ENCODE results near the gene EMILIN1. TPM values are rescaled to one million over a fixed set of nuclear protein-coding genes. Genes with fewer than 3 reads are reported as not detected.

The EMILIN1 gene
- total and polyA plus RNA-seq, 2 experiments from 2014 or later = 3.2 to 15.4 TPM

- no peak for DNase-seq (ENCODE audit: low spot score)
- Histone ChIP-seq H3F3A (replicated peaks; ENCODE audit: low read depth) (peaks cover 3% of the 10 kb centered on the region; the same call in 1 of the 2 replicates), H3K4me2 (no peak overlapping the region), H3K79me2 (replicated peaks; ENCODE audit: insufficient read depth) (no peaks in the 10 kb centered on the region), H3K27ac (ENCODE audit: low read depth) (no peak overlapping the region), H3K4me1 (ENCODE audit: insufficient read depth) (peaks cover 8% of the 10 kb centered on the region), H3K27me3 (ENCODE audit: insufficient read depth) (peaks cover 5% of the 10 kb centered on the region; the same call in 1 of the 2 replicates), H2AFZ (no peak overlapping the region), H3K36me3 (ENCODE audit: insufficient read depth) (no peaks in the 10 kb centered on the region), H4K20me1 (replicated peaks; ENCODE audit: insufficient read depth) (no peaks in the 10 kb centered on the region; the same call in 1 of the 2 replicates), H3K4me3 (no peak overlapping the region), H3K9me2 (ENCODE audit: insufficient read depth) (no peaks in the 10 kb centered on the region)
- H3K27me3 Mint-ChIP-seq (ENCODE audit: insufficient read depth, low read depth, poor library complexity) = peaks cover 16% of the 10 kb centered on the region
- H3K4me3 Mint-ChIP-seq = no peak overlapping the region
- no peak overlapping the region; the same call in 1 of the 2 replicates for H3K27ac Mint-ChIP-seq
- H3K36me3 Mint-ChIP-seq (ENCODE audit: low read depth) = no peaks in the 10 kb centered on the region; the same call in 2 of the 3 replicates
- H3K9me3 Mint-ChIP-seq = no peaks in the 10 kb centered on the region; the same call in 2 of the 3 replicates
- no peak for ATAC-seq
- H3K4me1 Mint-ChIP-seq = peaks cover 13% of the 10 kb centered on the region
- TF ChIP-seq NANOG (IDR thresholded peaks at IDR 0.05; ENCODE audit: borderline replicate concordance) = no peak
- 0 out of 4 replicates have a peak, but pooled peaks of 1 of the 2 experiments have one; percentile 7 for TF ChIP-seq CTCF (conservative IDR thresholded peaks at IDR 0.05; ENCODE audit: low read depth in 2 of 2)
Measured at GRCh38 chr2:27091746-27092695, 13.6 kb downstream of the EMILIN1 start.

DNA sequence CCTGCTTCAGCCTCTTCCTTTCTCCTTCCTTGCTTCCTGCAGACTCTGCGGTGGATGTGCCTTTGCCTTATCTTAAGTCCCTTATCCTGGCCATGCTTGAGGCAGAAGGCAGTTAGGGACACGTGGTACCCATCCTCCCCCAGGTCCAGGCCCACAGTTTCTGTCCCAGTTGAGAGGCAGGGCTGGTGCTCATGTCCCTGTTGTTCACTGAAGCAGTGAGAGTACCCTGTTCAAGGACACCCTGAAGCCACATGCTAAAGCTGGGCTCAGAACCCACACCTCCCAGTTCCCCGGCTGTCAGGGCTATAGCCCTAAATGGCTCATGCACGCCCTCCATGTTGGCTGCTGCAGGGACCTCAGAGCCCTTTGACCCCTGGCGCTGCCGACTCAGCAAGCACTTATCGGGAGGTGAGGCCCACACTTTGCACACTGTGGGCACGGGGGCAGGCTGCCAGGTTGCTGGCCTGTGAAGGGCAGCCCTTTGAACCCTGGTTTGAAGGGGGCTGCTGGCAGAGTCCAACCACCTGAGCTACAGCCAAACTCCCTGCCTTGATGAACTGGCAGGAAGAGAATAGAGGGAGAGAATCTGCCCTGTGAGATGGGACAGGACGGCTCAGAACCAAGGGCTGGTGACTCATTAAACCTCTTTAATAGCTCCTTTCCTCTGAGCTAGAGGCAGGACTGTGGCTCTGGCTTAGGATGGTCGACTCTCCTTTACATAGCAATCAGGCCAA is 14.4 kb downstream of the EMILIN1 start:
- no peak overlapping the region for H3K27ac ChIP-seq (ENCODE audit: low read depth)
- H3K9me2 ChIP-seq (ENCODE audit: insufficient read depth) = no peaks in the 10 kb centered on the region
- H3K4me2 ChIP-seq = no peak overlapping the region
- H2AFZ ChIP-seq = no peak overlapping the region
- peaks cover 6% of the 10 kb centered on the region for H3K4me1 Mint-ChIP-seq
- peaks cover 17% of the 10 kb centered on the region for H3K27me3 Mint-ChIP-seq (ENCODE audit: insufficient read depth, low read depth, poor library complexity)
- H3K27me3 ChIP-seq (ENCODE audit: insufficient read depth) = no peaks in the 10 kb centered on the region
- ATAC-seq (no peak), DNase-seq (ENCODE audit: low spot score) (no peak)
- no peaks in the 10 kb centered on the region for H3K36me3 ChIP-seq (ENCODE audit: insufficient read depth)
- H3K4me3 ChIP-seq = no peak overlapping the region
- H3K79me2 ChIP-seq (replicated peaks; ENCODE audit: insufficient read depth) = no peaks in the 10 kb centered on the region
- no peaks in the 10 kb centered on the region; the same call in 2 of the 3 replicates for H3K36me3 Mint-ChIP-seq (ENCODE audit: low read depth)
- no peak overlapping the region for H3K4me3 Mint-ChIP-seq
- no peaks in the 10 kb centered on the region; the same call in 2 of the 3 replicates for H3K9me3 Mint-ChIP-seq
- H3K27ac Mint-ChIP-seq = no peak overlapping the region
- H3F3A ChIP-seq (replicated peaks; ENCODE audit: low read depth) = no peaks in the 10 kb centered on the region
- no peaks in the 10 kb centered on the region; the same call in 1 of the 2 replicates for H4K20me1 ChIP-seq (replicated peaks; ENCODE audit: insufficient read depth)
- peaks cover 4% of the 10 kb centered on the region; the same call in 1 of the 2 replicates for H3K4me1 ChIP-seq (ENCODE audit: insufficient read depth)
- TF ChIP-seq NANOG (IDR thresholded peaks at IDR 0.05; ENCODE audit: borderline replicate concordance) (no peak), STAT1 (IDR thresholded peaks at IDR 0.05; ENCODE audit: unreplicated experiment) (no peak), ZNF331 (CRISPR knock-in tag; IDR thresholded peaks at IDR 0.05; ENCODE audit: low read depth) (no peak), CTCF (conservative IDR thresholded peaks at IDR 0.05; ENCODE audit: low read depth in 2 of 2) (no peak), EZH2phosphoT487 (IDR thresholded peaks at IDR 0.05; ENCODE audit: unreplicated experiment) (no peak), ZNF462 (CRISPR knock-in tag; IDR thresholded peaks at IDR 0.05) (no peak), POLR2AphosphoS5 (IDR thresholded peaks at IDR 0.05; ENCODE audit: low read depth) (no peak)

Data from GM23338 (cell line).